Endothelial cell of umbilical vein (primary cell): ENCODE results near the gene CAMKK2. TPM values are rescaled to one million over a fixed set of nuclear protein-coding genes. Genes with fewer than 3 reads are reported as not detected.
"Not testable (repeated sequence)": the region's sequence is repeated elsewhere in the genome, so short reads cannot be mapped to it uniquely, and the experiment has no call there.

Experiments used
- BruUV-seq: library from RNA; stranded (reverse); fragments of 400-500 nt; replicated peaks from 2 replicates; lab custom pipeline; 2021; lab: Mats Ljungman, UMichigan
- CTCF ChIA-PET: fragments of 300-600, 350-600 bp; sonication (Branson Sonifier 250); formaldehyde crosslinking; loops from one replicate; lab custom pipeline; 2021; ENCODE audit warnings: antibody characterized with exemption, inconsistent platforms; lab: Charles Lee
- POLR2A ChIA-PET: fragments of 300-600, 350-600 bp; sonication (Branson Sonifier 250); formaldehyde crosslinking; loops from one replicate; lab custom pipeline; 2021; ENCODE audit warnings: antibody characterized with exemption, inconsistent platforms; lab: Charles Lee
- DNase-seq: peaks from one replicate; pipeline ENCODE4 v3.0.0-alpha.2; 2011; ENCODE audit warnings: low read depth, low spot score
- FAIRE-seq: peaks from 2 replicates; lab custom pipeline; 2011; peaks lifted over from hg19 to GRCh38; lab: Jason Lieb, UNC
- H2AFZ ChIP-seq: 2 replicates; pipeline ENCODE4 v1.6.0; 2012; ENCODE audit warnings: low read depth, low read length, control low read depth, inconsistent platforms
- H3K27ac ChIP-seq: 2 replicates; pipeline ENCODE4 v1.5.1; 2011; ENCODE audit warnings: low read depth, mild to moderate bottlenecking, control low read depth, low read length, moderate library complexity; ENCODE audit not compliant: insufficient read depth
- H3K27me3 ChIP-seq, 2 experiments: 2 replicates each; pipeline versions ENCODE4 v1.6.0 to v1.6.1; 2011; ENCODE audit warnings: low read length in 2 of 2, mixed read lengths in 1 of 2; ENCODE audit not compliant: control insufficient read depth in 2 of 2, insufficient read depth in 2 of 2
- H3K36me3 ChIP-seq, 2 experiments: 2 replicates in 1 of 2; 3 replicates in 1 of 2; pipeline ENCODE4 v1.5.1; 2011; ENCODE audit warnings: low read length in 2 of 2, mild to moderate bottlenecking in 1 of 2, moderate library complexity in 1 of 2; ENCODE audit not compliant: control insufficient read depth in 2 of 2, insufficient read depth in 2 of 2; ENCODE audit errors: extremely low read depth in 1 of 2
- H3K4me1 ChIP-seq: 3 replicates; pipeline ENCODE4 v1.5.1; 2011; ENCODE audit warnings: mild to moderate bottlenecking, low read length; ENCODE audit not compliant: control insufficient read depth, insufficient read depth; ENCODE audit errors: extremely low read depth
- H3K4me2 ChIP-seq: 2 replicates; pipeline ENCODE4 v1.6.1; 2011; ENCODE audit warnings: low read length, control low read depth, mixed read lengths; ENCODE audit not compliant: insufficient read depth
- H3K4me3 ChIP-seq, 3 experiments: fragments of 200-600 bp in 1 of 3; sonication (generic), shearing (Covaris generic) in 1 of 3; replicated peaks in 1 of 3; 2 replicates each; pipeline ENCODE4 v1.5.1; 2011 to 2016; ENCODE audit warnings: control low read depth in 3 of 3, low read length in 3 of 3, mild to moderate bottlenecking in 2 of 3, inconsistent platforms in 1 of 3, low read depth in 1 of 3, moderate library complexity in 1 of 3; ENCODE audit not compliant: insufficient read depth in 1 of 3
- H3K79me2 ChIP-seq: 2 replicates; pipeline ENCODE4 v1.6.0; 2012; ENCODE audit warnings: low read length, inconsistent platforms; ENCODE audit not compliant: control insufficient read depth, insufficient read depth
- H3K9ac ChIP-seq: replicated peaks from 2 replicates; pipeline ENCODE3; 2011; ENCODE audit warnings: low read length, control low read depth; ENCODE audit not compliant: insufficient read depth; ENCODE audit errors: extremely low read depth
- H3K9me1 ChIP-seq: replicated peaks from 3 replicates; pipeline ENCODE4 v1.6.0; 2011; ENCODE audit warnings: mild to moderate bottlenecking, low read length; ENCODE audit not compliant: control insufficient read depth, insufficient read depth; ENCODE audit errors: extremely low read depth
- H3K9me3 ChIP-seq: replicated peaks from 2 replicates; pipeline ENCODE4 v1.5.1; 2012; ENCODE audit warnings: low read length, inconsistent platforms; ENCODE audit not compliant: control insufficient read depth, insufficient read depth
- H4K20me1 ChIP-seq: replicated peaks from 2 replicates; pipeline ENCODE3; 2011; ENCODE audit warnings: mild to moderate bottlenecking, low read length; ENCODE audit not compliant: control insufficient read depth, insufficient read depth; ENCODE audit errors: extremely low read depth
- GATA2 ChIP-seq: IDR thresholded peaks from 2 replicates; pipeline ENCODE4 v1.7.0; 2011; ENCODE audit warnings: low read depth, mild to moderate bottlenecking, moderate library complexity, mixed read lengths, low read length; ENCODE audit not compliant: insufficient read length, insufficient read depth
- POLR2A ChIP-seq: IDR thresholded peaks from 2 replicates; pipeline ENCODE4 v1.6.1; 2012; ENCODE audit warnings: low read depth, mild to moderate bottlenecking, control low read depth, low read length
- POLR2AphosphoS5 ChIP-seq: IDR thresholded peaks from 2 replicates; pipeline ENCODE4 v1.6.1; 2012; ENCODE audit warnings: low read depth, mild to moderate bottlenecking, control low read depth, low read length, moderate library complexity; ENCODE audit not compliant: insufficient read depth
- dilution Hi-C: fragments of 300-500 bp; cut with MboI; formaldehyde crosslinking; loops from one replicate; pipeline ENCODE4 v1.15.0; 2019; ENCODE audit warnings: low sequenced_read_pairs; ENCODE audit not compliant: extremely low pct_ligation_motif_present
- intact Hi-C: fragments of 100-400 bp; cut with micrococcal nuclease; formaldehyde crosslinking; loops from one replicate; pipeline ENCODE4 v1.10.0; 2022
- polyA plus RNA-seq, 4 experiments: library from polyadenylated mRNA; depleted of rRNA in 3 of 4; stranded (reverse) in 3 of 4; unstranded in 1 of 4; fragments of >200 nt; gene quantifications; 2 replicates each; pipeline versions ENCODE4 v1.2.1 to v1.2.3, GENCODE V29; 2011 to 2012; ENCODE audit warnings: missing spikeins in 1 of 4
- total RNA-seq: library from RNA; stranded (reverse); gene quantifications from 2 replicates; pipeline ENCODE4 v1.2.3, GENCODE V29; 2021
- TF ChIP-seq, protein P1 (sequence below), 2 donors: IDR thresholded peaks; 1 replicate in 1 of 2; 2 replicates in 1 of 2; pipeline ENCODE4 v1.5.1; 2011; ENCODE audit warnings: low read length in 2 of 2, mild to moderate bottlenecking in 2 of 2, moderate library complexity in 2 of 2, control low read depth in 1 of 2, inconsistent platforms in 1 of 2, low read depth in 1 of 2; ENCODE audit not compliant: insufficient read depth in 1 of 2; ENCODE audit errors: extremely low read depth in 1 of 2

The CAMKK2 gene
- total and polyA plus RNA-seq, 2 donors (not counting 3 experiments of a cell fraction or from before 2014, with no cell fraction given): 32.5 to 45.0 TPM

DNA sequence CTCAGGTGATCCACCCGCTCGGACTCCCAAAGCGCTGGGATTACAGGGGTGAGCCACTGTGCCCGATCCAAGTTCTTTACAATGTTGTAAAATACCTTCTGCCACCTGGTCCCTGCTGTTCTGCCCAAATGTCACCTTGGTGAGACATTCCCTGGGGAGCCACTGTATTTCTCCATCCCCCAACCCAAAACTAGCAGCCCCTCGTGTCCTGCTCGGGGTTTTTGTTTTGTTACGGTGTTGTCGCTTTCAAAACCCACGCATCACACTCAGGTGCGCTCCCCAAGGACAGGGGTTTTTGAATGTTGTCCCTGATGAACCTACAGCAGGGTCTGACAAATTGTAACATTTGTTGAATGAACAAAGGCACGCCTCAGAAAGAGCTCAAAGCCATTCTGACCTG lies 37.4 kb downstream of the CAMKK2 start:
- POLR2A ChIA-PET: no interaction called here
- TF ChIP-seq POLR2AphosphoS5 (no peak), GATA2 (no peak), POLR2A (no peak)
- TF ChIP-seq, protein P1, sequence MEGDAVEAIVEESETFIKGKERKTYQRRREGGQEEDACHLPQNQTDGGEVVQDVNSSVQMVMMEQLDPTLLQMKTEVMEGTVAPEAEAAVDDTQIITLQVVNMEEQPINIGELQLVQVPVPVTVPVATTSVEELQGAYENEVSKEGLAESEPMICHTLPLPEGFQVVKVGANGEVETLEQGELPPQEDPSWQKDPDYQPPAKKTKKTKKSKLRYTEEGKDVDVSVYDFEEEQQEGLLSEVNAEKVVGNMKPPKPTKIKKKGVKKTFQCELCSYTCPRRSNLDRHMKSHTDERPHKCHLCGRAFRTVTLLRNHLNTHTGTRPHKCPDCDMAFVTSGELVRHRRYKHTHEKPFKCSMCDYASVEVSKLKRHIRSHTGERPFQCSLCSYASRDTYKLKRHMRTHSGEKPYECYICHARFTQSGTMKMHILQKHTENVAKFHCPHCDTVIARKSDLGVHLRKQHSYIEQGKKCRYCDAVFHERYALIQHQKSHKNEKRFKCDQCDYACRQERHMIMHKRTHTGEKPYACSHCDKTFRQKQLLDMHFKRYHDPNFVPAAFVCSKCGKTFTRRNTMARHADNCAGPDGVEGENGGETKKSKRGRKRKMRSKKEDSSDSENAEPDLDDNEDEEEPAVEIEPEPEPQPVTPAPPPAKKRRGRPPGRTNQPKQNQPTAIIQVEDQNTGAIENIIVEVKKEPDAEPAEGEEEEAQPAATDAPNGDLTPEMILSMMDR (IDR thresholded peaks at IDR 0.05; ENCODE audit: extremely low read depth in 1 of 2, insufficient read depth in 1 of 2, low read depth in 1 of 2, low read length in 2 of 2): no peak
- Histone ChIP-seq H3K4me2 (no peak overlapping the region), H3K36me3 (peaks cover 4 to 33% of the 10 kb centered on the region in 2 experiments), H4K20me1 (no peaks in the 10 kb centered on the region), H3K9me3 (no peaks in the 10 kb centered on the region), H3K9ac (no peak overlapping the region), H3K4me1 (no peaks in the 10 kb centered on the region), H3K4me3 (no peak overlapping the region), H3K9me1 (no peaks in the 10 kb centered on the region), H3K79me2 (no peaks in the 10 kb centered on the region), H3K27me3 (no peaks in the 10 kb centered on the region), H2AFZ (no peak overlapping the region), H3K27ac (no peak overlapping the region)
- DNase-seq (no peak), FAIRE-seq (no peak)
- BruUV-seq: no TSS peak
- dilution Hi-C loops (no loop called here), intact Hi-C loops (no loop called here)
- CTCF ChIA-PET: interaction anchor here (1.1 kb wide), 1 partner anchor 15 kb away, joined by 3 read pairs; no protein-coding TSS in a partner anchor

DNA sequence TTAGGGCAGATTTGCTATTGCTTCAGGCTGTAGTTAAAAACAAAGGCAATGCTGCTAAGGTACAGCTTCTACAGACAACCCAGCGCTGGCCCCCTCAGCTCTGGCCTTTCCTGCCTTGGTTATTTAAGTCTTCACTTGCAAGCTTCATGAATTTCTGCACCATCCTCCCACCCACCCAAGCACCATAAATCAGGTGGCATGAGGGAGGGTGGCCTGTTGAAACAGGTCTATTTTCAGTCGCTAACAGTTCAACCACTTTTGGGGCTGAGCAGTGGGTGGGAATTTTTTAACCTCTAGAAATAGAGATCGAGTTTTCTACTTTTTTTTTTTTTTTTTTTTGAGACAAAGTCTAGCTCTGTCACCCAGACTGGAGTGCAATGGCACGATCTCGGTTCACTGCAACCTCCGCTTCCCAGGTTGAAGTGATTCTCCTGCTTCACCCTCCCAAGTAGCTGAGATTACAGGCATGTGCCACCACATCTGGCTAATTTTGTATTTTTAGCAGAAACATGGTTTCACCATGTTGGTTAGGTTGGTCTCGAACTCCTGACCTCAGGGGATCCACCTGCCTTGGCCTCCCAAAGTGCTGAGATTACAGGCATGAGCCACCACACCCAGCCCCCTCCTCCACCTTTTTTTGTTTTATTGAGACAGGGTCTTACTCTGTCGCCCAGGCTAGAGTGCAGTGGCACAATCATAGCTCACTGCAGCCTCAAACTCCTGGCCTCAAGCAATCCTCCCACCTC lies 38.6 kb downstream of the CAMKK2 start:
- H3K4me3 ChIP-seq, H3K4me1 ChIP-seq, FAIRE-seq, POLR2A ChIA-PET, H3K4me2 ChIP-seq, H3K27ac ChIP-seq, H3K9ac ChIP-seq, intact Hi-C loops, CTCF ChIA-PET, H3K27me3 ChIP-seq, DNase-seq, H3K79me2 ChIP-seq, H3K9me3 ChIP-seq, H4K20me1 ChIP-seq, H3K9me1 ChIP-seq, H2AFZ ChIP-seq, dilution Hi-C loops, BruUV-seq: not testable (repeated sequence)
- peaks cover 6 to 39% of the 10 kb centered on the region in 2 experiments for H3K36me3 ChIP-seq
